ENCODE measurements around the gene GALNT13. TPM values are rescaled to one million over a fixed set of nuclear protein-coding genes. Genes with fewer than 3 reads are reported as not detected.

Gene GALNT13
- total RNA-seq, 1 donor from 2014 or later: 5.8 TPM

DNA sequence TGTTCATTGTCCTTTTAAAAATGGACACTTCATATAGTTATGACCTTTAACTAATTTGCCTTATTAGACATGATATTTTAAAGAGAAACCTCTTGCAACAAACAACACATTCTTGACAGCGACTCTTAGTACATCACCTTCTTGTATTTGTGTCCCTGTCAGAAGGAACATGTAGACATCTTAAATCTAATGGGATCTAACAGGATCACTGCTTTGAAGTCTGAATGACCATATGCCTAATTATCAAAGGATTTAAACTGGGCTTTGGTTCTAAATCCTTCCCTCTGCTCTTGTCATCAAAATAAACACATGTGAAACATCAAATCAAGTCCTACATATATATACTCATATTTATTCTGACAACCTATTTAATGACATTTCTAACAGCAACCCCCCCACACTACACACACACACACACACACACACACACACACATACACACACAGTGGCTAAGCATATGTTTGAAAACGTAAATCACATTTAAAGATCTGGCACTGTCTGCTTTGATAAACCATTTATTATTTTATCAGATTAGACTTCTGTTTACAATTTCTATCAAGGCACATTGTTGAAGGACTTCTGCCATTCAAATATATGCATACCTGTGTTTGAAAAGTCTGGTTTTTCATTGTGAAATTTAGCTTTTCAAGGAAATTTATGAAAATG, 4.2 kb downstream of the GALNT13 start:
- H3K27me3 ChIP-seq: peaks cover 18% of the 10 kb centered on the region
- DNase-seq (no peak), ATAC-seq (no peak)
- TF ChIP-seq, protein P1, sequence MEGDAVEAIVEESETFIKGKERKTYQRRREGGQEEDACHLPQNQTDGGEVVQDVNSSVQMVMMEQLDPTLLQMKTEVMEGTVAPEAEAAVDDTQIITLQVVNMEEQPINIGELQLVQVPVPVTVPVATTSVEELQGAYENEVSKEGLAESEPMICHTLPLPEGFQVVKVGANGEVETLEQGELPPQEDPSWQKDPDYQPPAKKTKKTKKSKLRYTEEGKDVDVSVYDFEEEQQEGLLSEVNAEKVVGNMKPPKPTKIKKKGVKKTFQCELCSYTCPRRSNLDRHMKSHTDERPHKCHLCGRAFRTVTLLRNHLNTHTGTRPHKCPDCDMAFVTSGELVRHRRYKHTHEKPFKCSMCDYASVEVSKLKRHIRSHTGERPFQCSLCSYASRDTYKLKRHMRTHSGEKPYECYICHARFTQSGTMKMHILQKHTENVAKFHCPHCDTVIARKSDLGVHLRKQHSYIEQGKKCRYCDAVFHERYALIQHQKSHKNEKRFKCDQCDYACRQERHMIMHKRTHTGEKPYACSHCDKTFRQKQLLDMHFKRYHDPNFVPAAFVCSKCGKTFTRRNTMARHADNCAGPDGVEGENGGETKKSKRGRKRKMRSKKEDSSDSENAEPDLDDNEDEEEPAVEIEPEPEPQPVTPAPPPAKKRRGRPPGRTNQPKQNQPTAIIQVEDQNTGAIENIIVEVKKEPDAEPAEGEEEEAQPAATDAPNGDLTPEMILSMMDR (IDR thresholded peaks at IDR 0.05): no peak
- H3K4me3 ChIP-seq: no peak overlapping the region
- H3K4me1 ChIP-seq: no peaks in the 10 kb centered on the region
- H3K36me3 ChIP-seq: no peaks in the 10 kb centered on the region
- no peak overlapping the region for H3K27ac ChIP-seq
- intact Hi-C loops (cut with DNase I): no loop called here
- H3K9me3 ChIP-seq: no peaks in the 10 kb centered on the region

GRCh38 chr2:153880926-153881325, 9.2 kb downstream of the GALNT13 start:
- DNase-seq (no peak), ATAC-seq (no peak)
- no peaks in the 10 kb centered on the region for H3K36me3 ChIP-seq
- no peak overlapping the region for H3K27ac ChIP-seq
- H3K4me1 ChIP-seq: no peaks in the 10 kb centered on the region
- intact Hi-C loops (cut with DNase I): no loop called here
- no peak overlapping the region for H3K4me3 ChIP-seq
- no peaks in the 10 kb centered on the region for H3K27me3 ChIP-seq
- no peaks in the 10 kb centered on the region for H3K9me3 ChIP-seq
- TF ChIP-seq, protein P1 (IDR thresholded peaks at IDR 0.05): no peak

GRCh38 chr2:153886833-153887232, 15.1 kb downstream of the GALNT13 start:
- ATAC-seq: no peak
- Histone ChIP-seq H3K27ac (no peak overlapping the region), H3K9me3 (no peaks in the 10 kb centered on the region), H3K4me3 (no peak overlapping the region), H3K27me3 (no peaks in the 10 kb centered on the region), H3K4me1 (no peaks in the 10 kb centered on the region), H3K36me3 (no peaks in the 10 kb centered on the region)
- DNase-seq: no peak
- TF ChIP-seq, protein P1 (IDR thresholded peaks at IDR 0.05): no peak
- intact Hi-C loops (cut with DNase I): no loop called here

GRCh38 chr2:153890576-153890975, 18.9 kb downstream of the GALNT13 start:
- no peaks in the 10 kb centered on the region for H3K36me3 ChIP-seq
- no peak overlapping the region for H3K4me3 ChIP-seq
- TF ChIP-seq, protein P1 (IDR thresholded peaks at IDR 0.05): no peak
- no peaks in the 10 kb centered on the region for H3K27me3 ChIP-seq
- ATAC-seq: no peak
- H3K4me1 ChIP-seq: no peaks in the 10 kb centered on the region
- intact Hi-C loops (cut with DNase I): no loop called here
- DNase-seq: no peak
- no peaks in the 10 kb centered on the region for H3K9me3 ChIP-seq
- H3K27ac ChIP-seq: no peak overlapping the region

DNA sequence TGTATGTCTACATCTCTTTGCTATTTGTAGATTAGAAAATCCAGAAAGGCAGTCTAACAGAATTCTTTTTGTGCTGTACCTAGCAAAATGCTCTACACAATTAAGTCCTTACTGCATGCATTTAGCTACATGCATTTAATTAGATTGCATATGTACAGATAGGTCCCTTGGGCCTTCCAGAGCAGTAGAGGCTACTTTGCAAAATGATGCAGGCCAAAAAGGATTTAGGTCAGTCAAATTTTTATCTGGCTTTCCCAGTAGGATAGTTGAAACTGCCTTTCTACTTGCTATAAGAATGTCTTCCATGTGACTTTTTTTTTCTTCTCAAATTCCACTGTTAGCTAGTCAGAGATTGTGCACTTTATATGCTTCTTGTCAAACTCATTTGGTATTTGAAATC, 19.3 kb downstream of the GALNT13 start:
- Histone ChIP-seq H3K9me3 (no peaks in the 10 kb centered on the region), H3K4me1 (no peaks in the 10 kb centered on the region), H3K27ac (no peak overlapping the region), H3K36me3 (no peaks in the 10 kb centered on the region), H3K4me3 (no peak overlapping the region), H3K27me3 (no peaks in the 10 kb centered on the region)
- no peak for ATAC-seq
- DNase-seq: no peak
- TF ChIP-seq, protein P1 (IDR thresholded peaks at IDR 0.05): no peak
- intact Hi-C loops (cut with DNase I): no loop called here

Data from upper lobe of right lung (tissue), 1 donor.